ENCODE measurements around the gene GALK1. TPM values are rescaled to one million over a fixed set of nuclear protein-coding genes. Genes with fewer than 3 reads are reported as not detected.

The GALK1 gene
- total and polyA plus RNA-seq, 4 donors = 23.0 to 70.5 (median 44.0) TPM

- 87 to 90% methylated on average over 24 of the region's 24 CpGs for WGBS, 2 donors
- peaks cover 0 to 6% (median 0%) of the 10 kb centered on the region in 4 donors for H3K36me3 ChIP-seq (ENCODE audit: control insufficient read depth in 4 of 4, insufficient read depth in 4 of 4, low read length in 4 of 4)
Observed at GRCh38 chr17:75751676-75752404, 13.2 kb downstream of the GALK1 start.

GRCh38 chr17:75750661-75751423 is 14.2 kb downstream of the GALK1 start:
- H3K27ac ChIP-seq (ENCODE audit: low read depth in 1 of 2, low read length in 1 of 2) = no peak overlapping the region
- ATAC-seq (ENCODE audit: insufficient read depth, low FRiP score) (no peak), DNase-seq (no peak)
- 88 to 92% methylated on average over 23 of the region's 23 CpGs for WGBS, 2 donors
- H3K4me3 ChIP-seq = no peak overlapping the region
- peaks cover 0 to 2% (median 0%) of the 10 kb centered on the region in 4 donors for H3K36me3 ChIP-seq (ENCODE audit: control insufficient read depth in 4 of 4, insufficient read depth in 4 of 4, low read length in 4 of 4)
- TF ChIP-seq, protein P1, sequence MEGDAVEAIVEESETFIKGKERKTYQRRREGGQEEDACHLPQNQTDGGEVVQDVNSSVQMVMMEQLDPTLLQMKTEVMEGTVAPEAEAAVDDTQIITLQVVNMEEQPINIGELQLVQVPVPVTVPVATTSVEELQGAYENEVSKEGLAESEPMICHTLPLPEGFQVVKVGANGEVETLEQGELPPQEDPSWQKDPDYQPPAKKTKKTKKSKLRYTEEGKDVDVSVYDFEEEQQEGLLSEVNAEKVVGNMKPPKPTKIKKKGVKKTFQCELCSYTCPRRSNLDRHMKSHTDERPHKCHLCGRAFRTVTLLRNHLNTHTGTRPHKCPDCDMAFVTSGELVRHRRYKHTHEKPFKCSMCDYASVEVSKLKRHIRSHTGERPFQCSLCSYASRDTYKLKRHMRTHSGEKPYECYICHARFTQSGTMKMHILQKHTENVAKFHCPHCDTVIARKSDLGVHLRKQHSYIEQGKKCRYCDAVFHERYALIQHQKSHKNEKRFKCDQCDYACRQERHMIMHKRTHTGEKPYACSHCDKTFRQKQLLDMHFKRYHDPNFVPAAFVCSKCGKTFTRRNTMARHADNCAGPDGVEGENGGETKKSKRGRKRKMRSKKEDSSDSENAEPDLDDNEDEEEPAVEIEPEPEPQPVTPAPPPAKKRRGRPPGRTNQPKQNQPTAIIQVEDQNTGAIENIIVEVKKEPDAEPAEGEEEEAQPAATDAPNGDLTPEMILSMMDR (IDR thresholded peaks at IDR 0.05; ENCODE audit: control extremely low read depth, extremely low read depth) = no peak
- H3K9me3 ChIP-seq (ENCODE audit: control insufficient read depth in 4 of 4, insufficient read depth in 3 of 4, low read length in 3 of 4) = no peaks in the 10 kb centered on the region
- peaks cover 0 to 17% (median 2%) of the 10 kb centered on the region in 5 donors for H3K4me1 ChIP-seq (ENCODE audit: control insufficient read depth in 5 of 5, insufficient read depth in 5 of 5, low read length in 5 of 5)
- H3K9ac ChIP-seq (ENCODE audit: insufficient read depth in 1 of 2, low read length in 2 of 2) = no peak overlapping the region
- H3K27me3 ChIP-seq (ENCODE audit: control insufficient read depth in 3 of 3, insufficient read depth in 3 of 3, low read length in 2 of 3) = no peaks in the 10 kb centered on the region

More at GRCh38 chr17:75751676-75752404, 13.2 kb downstream of the GALK1 start:
- TF ChIP-seq, protein P1 (IDR thresholded peaks at IDR 0.05; ENCODE audit: control extremely low read depth, extremely low read depth) = no peak
- H3K27me3 ChIP-seq (ENCODE audit: control insufficient read depth in 3 of 3, insufficient read depth in 3 of 3, low read length in 2 of 3) = no peaks in the 10 kb centered on the region
- no peak overlapping the region for H3K9ac ChIP-seq (ENCODE audit: insufficient read depth in 1 of 2, low read length in 2 of 2)
- no peak overlapping the region for H3K4me3 ChIP-seq
- peaks cover 0 to 17% (median 2%) of the 10 kb centered on the region in 5 donors for H3K4me1 ChIP-seq (ENCODE audit: control insufficient read depth in 5 of 5, insufficient read depth in 5 of 5, low read length in 5 of 5)
- ATAC-seq (ENCODE audit: insufficient read depth, low FRiP score) = no peak
- H3K27ac ChIP-seq (ENCODE audit: low read depth in 1 of 2, low read length in 1 of 2) = no peak overlapping the region
- DNase-seq = no peak
- H3K9me3 ChIP-seq (ENCODE audit: control insufficient read depth in 4 of 4, insufficient read depth in 3 of 4, low read length in 3 of 4) = no peaks in the 10 kb centered on the region

- Histone ChIP-seq H3K4me3 (no peak overlapping the region), H3K9ac (ENCODE audit: insufficient read depth in 1 of 2, low read length in 2 of 2) (no peak overlapping the region), H3K36me3 (ENCODE audit: control insufficient read depth in 4 of 4, insufficient read depth in 4 of 4, low read length in 4 of 4) (peaks cover 0 to 2% (median 0%) of the 10 kb centered on the region in 4 donors), H3K27ac (ENCODE audit: low read depth in 1 of 2, low read length in 1 of 2) (no peak overlapping the region), H3K4me1 (ENCODE audit: control insufficient read depth in 5 of 5, insufficient read depth in 5 of 5, low read length in 5 of 5) (peaks cover 0 to 17% (median 2%) of the 10 kb centered on the region in 5 donors), H3K9me3 (ENCODE audit: control insufficient read depth in 4 of 4, insufficient read depth in 3 of 4, low read length in 3 of 4) (no peaks in the 10 kb centered on the region), H3K27me3 (ENCODE audit: control insufficient read depth in 3 of 3, insufficient read depth in 3 of 3, low read length in 2 of 3) (no peaks in the 10 kb centered on the region)
- ATAC-seq (ENCODE audit: insufficient read depth, low FRiP score) = peak; percentile 85
- TF ChIP-seq, protein P1 (IDR thresholded peaks at IDR 0.05; ENCODE audit: control extremely low read depth, extremely low read depth) = peak; percentile 85
- 16 to 21% methylated on average over 20 of the region's 20 CpGs for WGBS, 2 donors
- peak; percentile 68 to 79 (median 69) for DNase-seq
Observed at GRCh38 chr17:75749545-75750389, 15.2 kb downstream of the GALK1 start.

Measured in lung (tissue), 12 donors.